B cell (primary cell): ENCODE data around the gene POLA2.

ENCODE experiments used
- CTCF ChIP-seq: fragments of 200-600 bp; IDR thresholded peaks from one replicate; pipeline ENCODE4 v1.8.0; 2022; ENCODE audit warnings: antibody characterized with exemption, mild to moderate bottlenecking
- EZH2 ChIP-seq: IDR thresholded peaks from 2 replicates; pipeline ENCODE4 v1.6.1; 2012; ENCODE audit warnings: borderline replicate concordance, low read depth, mild to moderate bottlenecking, moderate library complexity, low read length; ENCODE audit not compliant: insufficient read depth, poor library complexity, severe bottlenecking

- TF ChIP-seq CTCF, result no peak
- TF ChIP-seq EZH2, result no peak
Observed at GRCh38 chr11:65278356-65278755, 16.6 kb downstream of the POLA2 start.
